IPS-NIHi7 (cell line): ENCODE data around the gene DUSP3.

Experiments used
- DNase-seq: peaks from one replicate; pipeline ENCODE4 v3.0.0; 2012; ENCODE audit warnings: mixed read lengths; ENCODE audit errors: extremely low spot score

The DUSP3 gene

DNA sequence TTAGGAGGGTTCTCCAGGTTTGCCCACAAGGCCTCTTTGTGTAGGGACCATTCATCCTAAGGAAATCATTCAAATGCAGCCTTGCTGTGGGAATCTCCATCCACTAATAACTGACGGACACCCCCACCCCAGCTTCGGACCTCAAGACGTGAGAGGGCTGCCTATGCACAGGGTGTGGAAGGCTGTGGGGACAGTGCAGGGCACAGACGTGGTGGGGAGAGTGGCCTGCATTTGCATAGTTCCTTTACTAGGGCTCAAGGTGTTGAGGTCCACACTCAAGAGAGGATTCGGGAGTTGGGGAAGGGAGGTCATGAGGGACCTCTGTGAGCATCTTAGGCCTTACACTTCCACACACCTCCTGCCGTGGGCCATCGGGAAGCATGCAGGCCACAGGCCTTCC lies 9.8 kb downstream of the DUSP3 start:
- DNase-seq, result no peak

DNA sequence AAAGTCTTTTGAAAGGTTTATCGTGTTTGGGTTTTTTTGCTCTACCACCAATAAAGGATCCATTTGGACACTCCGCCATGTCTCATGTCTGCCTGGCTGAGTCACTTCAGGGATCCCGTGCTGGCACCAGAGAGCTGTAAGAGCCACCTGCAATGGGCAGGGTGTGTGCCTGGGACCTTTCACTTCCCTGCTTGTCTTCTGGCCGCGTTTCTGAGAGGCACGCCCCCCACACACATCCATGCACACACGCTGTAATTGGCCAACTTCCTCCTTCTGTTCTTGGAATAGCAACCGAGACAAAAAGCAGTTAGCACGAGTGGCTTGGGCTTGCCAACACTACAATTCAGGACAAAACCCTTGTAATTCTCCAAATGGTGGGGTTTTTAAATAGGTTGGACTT lies 10.4 kb downstream of the DUSP3 start:
- no peak for DNase-seq

DNA sequence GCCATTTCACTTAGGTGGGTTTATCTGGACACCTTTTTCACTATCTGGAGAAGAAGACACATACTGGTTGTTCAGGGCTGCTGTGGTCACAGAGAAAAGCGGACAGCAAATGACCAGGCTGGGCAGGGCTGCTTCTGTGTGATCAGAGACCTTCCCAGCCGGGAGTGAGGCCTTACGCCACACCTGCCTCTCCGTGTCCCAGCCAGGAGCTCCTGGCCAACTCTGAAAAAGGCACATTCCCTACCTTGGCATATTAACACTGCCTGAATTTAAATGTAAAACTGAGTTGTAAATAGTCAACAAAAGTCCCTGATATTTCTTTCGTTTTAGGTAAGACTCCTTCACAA lies 11.1 kb downstream of the DUSP3 start:
- DNase-seq, result no peak

DNA sequence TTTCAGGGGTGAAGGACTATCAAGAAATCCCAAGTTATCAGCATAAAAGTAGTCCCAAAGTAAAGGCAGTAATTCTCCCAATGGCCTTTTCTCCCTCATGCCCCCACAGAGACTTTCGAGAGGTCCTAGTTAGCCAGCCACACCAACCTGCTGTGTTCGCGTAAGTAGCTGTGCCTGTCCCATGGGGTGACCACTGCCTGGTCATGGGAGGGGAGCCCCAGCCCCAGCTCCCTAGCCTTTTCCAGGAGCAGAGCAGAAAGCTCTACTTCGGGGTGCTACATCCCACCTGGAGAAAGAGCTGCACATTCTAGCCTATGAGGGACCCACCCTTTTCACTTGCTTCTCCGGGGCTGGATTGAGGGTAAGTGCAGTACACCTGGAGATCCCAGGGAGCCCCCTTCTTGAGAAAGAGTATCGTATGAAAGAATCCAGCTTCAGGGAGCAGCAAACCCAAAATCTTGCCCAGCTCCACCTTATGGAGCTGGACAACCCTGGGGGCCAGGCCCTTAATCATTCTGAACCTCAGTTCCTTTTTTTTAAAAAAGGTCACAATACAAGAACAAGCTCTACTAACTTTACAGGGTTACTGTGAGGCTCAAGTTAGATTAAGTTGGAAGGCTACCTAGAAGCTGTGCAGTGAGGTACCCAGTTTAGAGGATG lies 11.6 kb downstream of the DUSP3 start:
- no peak for DNase-seq

DNA sequence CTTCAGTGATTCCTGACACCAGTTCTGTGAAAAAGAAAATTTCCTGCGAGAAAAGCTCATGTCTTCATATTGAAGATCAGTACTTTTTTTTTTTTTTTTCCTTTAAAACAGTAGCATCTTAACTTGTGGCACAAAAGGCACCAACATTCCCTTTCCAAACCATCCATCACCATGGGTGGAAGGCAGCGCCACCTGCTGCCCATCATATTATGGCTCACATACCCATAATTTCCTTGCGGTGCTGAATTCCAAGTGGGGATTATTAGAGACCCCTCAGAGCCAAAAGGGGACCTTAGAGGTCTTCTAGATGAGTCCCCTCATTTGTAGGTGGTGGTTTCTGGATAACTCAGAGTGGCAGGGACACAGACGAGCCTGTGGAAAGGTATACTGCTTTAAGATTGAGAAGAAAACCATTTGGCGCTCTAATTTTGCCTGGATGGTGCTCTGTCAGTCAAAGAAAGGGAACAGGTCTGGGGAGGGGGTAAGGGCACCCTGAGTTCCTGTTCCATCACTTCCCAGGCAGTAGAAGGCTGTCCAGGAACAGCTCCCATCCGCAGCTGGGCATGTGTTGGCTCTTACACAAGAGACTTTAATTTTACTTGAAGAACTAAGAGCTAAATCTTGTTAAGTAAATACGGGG lies 12.2 kb downstream of the DUSP3 start:
- peak; percentile 75 for DNase-seq

DNA sequence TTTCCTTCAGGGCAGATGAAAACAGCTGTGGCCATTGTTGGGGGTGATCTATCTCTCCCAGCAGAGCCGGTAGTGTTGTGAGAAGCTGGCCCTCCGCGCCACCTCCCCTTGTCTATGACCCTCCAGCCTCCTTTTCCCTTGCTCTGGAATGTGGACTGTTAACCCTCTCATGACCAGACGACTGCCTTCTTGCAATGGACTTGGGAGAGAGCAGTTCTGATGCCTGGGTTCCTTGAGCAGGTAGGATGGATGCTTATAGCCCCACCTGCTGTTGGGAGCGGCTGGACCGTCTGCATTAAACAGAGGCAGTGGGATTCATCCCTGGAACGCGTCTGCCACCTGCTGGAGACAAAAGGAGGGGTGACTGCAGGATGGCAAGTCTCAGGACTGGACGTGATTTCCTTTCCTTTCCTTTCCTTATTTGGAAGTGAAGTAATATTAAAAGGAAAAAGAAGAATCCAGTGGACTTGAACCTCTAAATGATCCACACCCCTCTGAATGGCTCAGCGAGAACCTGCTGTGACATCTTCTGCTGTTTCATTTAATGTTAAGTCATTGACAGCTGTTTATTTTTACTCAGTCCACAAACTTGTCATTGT lies 18.4 kb downstream of the DUSP3 start:
- DNase-seq, result peak; percentile 91

DNA sequence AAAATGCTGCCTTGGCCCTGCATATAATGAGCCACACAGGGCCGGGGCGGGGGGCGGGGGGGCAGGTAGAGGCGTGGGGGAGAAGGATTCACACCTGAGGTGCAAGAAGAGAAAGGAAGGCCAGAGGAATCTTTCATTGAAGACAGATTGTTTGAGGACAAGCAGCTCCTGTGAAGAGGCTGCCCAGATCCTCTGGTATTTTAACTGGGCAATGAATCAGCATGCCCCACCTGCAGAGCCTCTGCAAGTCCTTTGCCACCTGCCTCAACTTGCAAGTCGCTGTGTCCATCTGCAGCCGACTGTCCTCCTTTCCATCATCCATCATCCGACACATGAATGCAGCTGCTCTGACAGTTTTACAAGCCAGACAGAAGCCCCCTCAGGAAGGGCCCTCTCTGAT lies 18.9 kb downstream of the DUSP3 start:
- DNase-seq, result no peak

DNA sequence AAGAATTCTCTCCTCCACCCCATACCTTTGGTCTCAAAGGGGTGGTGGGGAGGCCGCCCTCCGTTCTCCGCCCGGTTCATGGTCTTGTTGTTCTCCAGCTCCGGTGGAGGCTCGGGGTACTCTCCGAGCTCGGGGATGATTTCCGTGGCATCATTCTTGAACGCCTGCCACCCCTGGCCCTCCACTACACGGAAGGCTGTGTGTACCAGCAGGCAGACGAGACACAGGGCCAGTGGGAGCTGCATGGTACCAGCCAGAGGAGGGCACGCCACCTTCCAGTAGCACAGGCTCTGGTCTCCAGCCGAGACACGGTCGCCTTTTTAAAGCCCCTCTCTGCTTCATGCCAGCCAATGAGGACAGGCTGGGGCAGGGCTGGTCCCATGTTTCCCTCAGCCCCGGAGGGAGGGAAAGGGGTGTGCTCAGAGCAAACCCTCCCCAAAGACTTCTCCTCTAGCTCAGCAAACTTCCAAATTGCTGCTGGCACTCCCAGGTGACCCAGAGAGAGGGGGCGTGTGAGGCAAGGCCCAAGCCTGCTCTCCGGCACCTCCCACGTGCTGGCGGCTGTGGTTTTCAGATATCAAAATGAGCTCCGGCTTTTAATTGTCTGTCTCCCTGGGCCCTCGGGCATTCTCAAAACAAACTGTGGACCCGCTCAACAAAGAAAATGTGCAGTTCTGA lies 20.1 kb downstream of the DUSP3 start, which contains the start of gene SOST:
Gene SOST, minus strand, starts transcription at position 295 of the 678 bp plus-strand sequence. Its CDS starts 50 bp downstream, at position 245.
- no peak for DNase-seq

DNA sequence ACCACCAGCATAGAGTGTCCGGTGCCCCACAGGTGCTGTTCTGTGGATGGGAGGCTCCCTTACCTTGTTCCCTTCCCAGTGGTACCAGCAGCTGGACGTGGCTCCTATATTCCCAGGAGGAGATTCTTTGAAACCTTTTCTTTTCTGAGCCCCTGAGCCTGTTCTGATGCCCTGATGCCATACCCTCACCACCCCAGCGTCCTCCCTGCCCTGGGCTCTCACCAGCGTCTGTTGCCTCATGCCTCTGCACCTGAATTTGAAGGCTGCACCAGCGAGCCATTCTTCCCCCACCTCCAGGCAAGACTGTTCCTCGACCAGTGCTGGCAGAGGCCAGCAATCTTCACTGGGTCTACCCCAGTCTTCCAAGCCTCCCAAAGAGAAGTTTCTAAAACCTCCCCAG lies 20.7 kb downstream of the DUSP3 start:
- DNase-seq, result no peak

DNA sequence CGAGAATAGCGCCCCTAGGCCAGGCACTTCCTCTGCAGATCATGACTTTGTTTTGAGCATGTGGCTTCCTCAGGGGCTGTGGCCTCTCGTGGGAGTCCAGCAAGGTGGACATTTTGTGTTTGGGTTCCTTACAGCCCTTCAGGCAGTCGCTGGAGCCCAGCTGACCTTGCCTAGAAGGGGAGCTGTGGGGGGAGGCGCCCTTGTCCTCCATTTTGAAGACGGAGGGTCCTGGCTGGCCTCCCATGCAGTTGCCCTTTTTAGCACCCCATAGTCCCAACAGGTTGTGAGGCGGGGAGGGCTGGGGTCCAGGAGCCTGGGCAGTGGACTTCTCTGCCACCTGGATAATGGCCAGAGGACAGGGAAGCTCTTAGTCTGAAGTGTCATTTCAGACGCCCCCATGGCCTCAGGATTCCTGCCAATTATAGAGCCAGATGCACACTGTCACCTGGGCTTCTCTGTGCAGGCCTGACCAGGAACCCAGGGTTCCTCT lies 21.6 kb downstream of the DUSP3 start:
- DNase-seq, result no peak

DNA sequence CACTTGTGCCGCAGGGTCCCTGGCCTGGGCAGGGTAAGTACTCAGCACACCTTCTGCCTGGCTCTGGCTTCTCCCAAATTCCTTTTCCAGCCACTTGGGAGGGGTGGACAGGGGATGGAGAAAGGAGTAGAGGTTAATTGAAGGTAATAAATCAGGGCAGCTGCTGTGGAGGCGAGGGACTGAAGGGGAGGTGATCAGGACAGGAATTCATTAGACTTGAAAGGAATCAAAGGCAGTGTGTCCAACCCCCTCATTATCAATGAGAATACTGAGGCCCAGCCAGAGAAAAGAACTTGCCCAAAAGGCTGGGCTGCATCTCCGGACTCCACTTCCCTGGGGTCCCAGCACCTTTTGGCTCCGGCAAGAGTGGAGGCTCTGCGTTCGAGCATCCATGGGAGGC lies 22.6 kb downstream of the DUSP3 start:
- DNase-seq, result no peak

DNA sequence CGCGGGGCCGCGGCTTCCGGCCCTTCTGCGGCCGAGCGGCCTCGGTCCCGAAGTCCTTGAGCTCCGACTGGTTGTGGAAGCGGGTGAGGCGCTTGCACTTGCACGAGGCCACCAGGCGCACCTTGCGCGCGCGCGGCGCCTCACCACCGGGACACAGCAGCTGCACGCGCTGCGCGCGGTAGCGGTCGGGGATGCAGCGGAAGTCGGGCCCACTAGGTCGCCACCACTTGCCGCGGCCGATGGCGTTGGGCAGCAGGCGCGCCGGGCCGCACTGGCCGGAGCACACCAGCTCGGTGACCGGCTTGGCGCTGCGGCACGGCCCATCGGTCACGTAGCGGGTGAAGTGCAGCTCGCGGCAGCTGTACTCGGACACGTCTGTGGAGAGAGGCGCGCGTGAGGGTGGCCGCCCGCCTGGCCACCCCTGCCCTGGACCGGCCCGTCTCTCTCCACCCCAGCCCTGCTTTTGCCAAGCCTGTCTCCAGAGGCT lies 23.3 kb downstream of the DUSP3 start:
- peak; percentile 76 for DNase-seq

DNA sequence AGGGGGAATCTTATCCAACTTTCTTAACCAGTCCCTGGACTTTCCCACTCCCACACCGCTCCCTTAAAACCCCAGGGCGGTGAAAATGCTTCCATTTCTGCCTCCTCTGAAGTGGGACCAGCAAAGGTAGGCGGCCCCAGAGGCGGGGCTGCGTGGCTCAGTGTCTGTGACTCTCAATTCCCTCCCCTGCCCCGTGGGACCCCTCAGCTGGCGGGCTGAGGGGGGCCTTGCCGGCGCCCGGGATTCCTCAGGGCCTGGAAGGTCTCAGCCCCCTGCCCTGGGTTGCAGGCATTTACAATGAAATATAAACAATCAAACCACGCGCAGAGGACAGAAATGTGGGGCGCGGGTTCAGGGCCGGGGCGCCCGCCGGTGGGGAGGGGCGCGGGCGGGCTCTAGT lies 23.8 kb downstream of the DUSP3 start:
- DNase-seq, result no peak

DNA sequence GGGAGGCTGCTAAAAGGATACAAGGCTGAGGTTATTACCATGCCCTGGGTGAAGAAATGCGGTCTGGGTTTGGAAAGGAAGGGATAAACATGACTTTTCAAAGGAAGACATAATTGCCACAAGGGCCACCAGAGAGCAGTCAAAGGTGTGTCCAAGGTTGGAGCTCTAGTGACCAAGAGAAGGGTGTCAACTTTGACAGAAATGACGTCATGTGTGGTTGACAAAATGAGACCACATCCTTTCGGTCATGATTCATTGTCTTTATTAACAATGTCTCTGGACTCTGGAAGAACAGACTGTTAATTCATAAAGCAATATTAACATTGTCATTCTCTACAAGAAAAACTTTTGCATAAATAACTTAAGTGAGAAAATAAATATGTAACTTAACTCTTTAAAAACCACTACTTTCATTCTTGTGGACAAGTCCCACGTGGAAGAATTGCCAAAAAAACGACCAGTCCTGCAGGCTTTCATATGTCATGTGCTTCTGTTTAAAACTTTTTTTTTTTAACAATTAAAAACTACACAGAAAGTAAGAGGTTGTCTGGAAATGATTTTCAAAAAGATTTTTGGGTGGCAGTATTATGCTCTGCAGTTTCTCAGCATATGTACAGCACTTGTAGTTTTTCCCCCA lies 25.2 kb downstream of the DUSP3 start:
- no peak for DNase-seq

DNA sequence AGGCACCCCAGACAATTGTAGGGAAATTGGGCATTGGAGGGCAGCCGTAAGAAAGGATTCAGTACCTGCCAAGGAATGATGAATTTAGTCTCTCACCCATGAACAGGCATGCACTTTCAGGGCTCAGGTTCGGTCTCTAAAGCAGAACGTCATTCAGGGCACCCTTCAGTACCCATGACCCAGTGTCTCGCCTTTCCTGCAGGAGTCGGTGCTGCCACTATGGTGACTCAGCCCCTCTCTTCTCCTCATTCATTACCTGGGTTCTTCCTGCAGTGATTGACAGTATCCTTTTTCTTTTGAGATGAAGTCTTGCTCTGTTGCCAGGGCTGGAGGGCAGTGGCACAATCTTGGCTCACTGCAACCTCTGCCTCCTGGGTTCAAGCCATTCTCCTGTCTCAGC lies 28.6 kb downstream of the DUSP3 start:
- no peak for DNase-seq

DNA sequence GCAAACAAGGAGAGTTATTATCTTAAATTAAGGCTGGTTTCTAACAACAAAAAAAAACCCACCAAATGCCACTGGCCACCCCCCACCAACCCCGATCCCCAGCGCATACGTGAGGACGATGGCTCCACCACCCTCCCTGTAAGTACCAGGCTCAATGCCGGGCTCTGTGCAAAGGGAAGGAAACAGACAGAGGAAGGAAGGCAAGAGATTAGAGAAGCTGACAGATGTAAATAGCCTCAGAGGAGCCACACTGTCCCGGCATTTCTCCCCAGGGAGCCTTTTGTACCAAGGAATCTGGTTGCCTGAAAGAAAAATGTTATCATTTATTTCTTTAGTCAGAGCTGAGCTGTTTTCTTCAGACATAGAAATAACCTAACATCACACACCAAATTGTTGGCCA lies 33.2 kb downstream of the DUSP3 start:
- DNase-seq, result peak; percentile 46

DNA sequence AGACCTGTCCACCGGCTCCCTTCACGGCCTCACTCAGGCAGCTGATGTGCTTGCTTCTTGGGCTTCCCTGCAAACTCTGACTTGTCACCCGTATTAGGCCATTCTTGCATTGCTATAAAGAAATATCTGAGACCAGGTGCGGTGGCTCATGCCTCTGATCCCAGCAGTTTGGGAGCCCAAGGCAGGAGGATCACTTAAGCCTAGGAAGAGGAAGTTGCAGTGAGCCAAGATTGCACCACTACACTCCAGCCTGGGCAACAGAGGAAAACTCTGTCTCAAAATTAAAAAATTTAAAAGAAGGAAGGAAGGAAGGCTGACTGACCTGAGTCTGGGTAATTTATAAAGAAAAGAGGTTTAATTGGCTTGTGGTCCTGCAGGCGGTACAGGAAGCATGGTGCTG lies 37.1 kb downstream of the DUSP3 start:
- no peak for DNase-seq

DNA sequence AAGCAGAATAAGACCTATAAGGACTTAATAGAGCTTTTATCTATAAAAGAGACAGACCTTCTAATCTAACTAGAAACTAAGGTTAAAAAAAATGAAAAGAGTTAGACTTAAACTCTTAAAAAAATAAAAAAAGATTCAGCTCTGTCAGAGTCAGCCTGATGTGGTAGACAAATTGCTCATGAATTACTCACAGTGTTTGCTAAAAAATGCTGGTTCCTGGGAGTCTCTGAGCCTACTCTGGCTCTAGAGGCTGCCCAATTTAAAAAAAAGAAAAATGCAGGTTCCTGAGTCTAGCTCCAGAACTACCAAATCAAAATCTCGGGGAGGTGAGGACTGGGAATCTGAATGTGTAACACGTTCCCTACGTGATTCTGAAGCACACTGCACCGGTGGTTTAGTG lies 38.2 kb downstream of the DUSP3 start:
- DNase-seq, result no peak

DNA sequence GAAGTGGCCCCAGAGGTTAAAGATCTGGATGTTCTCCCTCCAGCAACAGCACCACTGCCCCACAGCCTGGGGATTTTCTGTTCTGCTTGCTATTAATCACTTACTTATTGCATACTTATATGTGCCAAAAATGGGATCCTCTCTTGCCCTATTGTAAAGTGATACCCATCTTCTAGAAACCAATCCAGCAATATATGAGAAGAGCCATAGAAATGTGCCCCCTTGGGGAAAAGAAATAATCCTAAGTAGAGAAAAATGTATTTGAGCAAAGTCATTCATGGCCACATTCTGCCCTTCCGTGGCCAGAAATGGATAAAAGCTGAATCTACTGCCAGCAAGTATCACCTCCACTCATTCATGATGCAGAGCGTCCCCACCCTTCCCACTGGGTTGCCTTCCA lies 41.1 kb downstream of the DUSP3 start:
- no peak for DNase-seq

DNA sequence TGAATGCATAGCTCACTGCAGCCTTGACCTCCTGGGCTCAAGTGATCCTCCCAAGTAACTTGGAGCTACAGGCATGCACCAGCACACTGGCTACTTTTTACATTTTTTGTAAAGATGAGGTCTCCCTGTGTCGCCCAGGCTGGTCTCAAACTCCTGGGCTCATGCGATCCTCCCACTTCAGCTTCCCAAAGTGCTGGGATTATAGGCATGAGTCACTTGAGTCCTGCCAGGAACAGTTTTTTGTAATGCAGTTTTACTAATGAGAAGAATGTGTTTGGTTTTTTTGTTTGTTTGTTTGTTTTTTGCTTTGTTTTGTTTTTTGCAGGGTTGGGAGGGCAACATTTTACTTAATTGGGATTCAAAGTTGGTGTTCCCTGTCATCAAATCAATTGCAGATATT lies 42.4 kb downstream of the DUSP3 start:
- DNase-seq, result no peak

DNA sequence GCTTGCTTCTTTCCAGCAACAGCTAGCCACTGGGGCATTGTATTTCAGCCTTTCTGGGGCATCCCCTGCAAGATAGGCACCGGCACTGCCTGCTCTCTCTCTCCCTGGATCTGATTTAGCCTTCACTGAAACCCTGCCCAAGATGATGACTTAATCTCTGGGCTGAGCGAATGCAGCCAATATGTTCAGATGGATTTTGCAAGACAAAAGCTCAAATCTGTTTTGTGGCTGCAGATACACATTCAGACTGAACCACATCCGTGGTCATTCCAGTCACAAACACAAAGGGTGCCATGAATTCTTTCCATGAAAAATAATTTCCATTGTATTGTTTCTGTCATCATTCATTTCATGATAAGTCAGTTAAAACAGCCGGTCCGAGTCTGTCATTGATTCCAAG lies 44.4 kb downstream of the DUSP3 start:
- DNase-seq, result no peak

DNA sequence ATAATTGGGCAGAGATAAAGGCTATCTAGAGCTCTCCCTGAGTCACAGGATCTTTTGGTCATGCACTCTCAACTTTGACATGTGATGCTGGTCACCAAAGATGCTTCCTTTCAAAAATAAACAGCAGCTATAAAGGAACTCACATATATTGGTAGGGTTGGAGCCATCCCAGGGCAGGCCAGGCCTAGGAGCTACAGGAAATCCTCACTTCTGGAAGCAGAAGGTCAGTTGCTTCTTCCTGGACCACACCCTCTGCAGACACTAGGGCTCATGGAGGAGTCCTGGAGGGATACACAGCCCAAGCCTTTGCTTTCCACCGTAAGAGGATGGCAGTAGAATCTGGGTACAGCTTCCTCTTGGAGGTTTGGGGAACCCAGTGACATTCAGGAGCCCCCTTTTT lies 44.8 kb downstream of the DUSP3 start:
- no peak for DNase-seq
